Left renal cortex interstitium (tissue), 4 donors: ENCODE data around the gene EXOSC5. TPM values are rescaled to one million over a fixed set of nuclear protein-coding genes. Genes with fewer than 3 reads are reported as not detected.
"Not testable (repeated sequence)": the region's sequence is repeated elsewhere in the genome, so short reads cannot be mapped to it uniquely, and the experiment has no call there.

Experiments
- DNase-seq, 4 donors: peaks; one replicate each; pipeline ENCODE4 v3.0.0-alpha.2; 2013; ENCODE audit warnings: low read depth in 4 of 4, low spot score in 2 of 4, missing footprints in 1 of 4
- polyA plus RNA-seq, 4 donors: library from polyadenylated mRNA; unstranded; fragments of 120-200 nt; gene quantifications; one replicate each; pipeline ENCODE4 v1.2.1, GENCODE V29; 2013; ENCODE audit not compliant: insufficient read length in 4 of 4

EXOSC5 gene
- polyA plus RNA-seq, 4 donors = 16.1 to 23.4 (median 19.3) TPM

- no peak for DNase-seq
Observed at GRCh38 chr19:41351339-41352245, 45.6 kb downstream of the EXOSC5 start.

- no peak for DNase-seq
Observed at GRCh38 chr19:41350735-41351338, 46.3 kb downstream of the EXOSC5 start.

DNA sequence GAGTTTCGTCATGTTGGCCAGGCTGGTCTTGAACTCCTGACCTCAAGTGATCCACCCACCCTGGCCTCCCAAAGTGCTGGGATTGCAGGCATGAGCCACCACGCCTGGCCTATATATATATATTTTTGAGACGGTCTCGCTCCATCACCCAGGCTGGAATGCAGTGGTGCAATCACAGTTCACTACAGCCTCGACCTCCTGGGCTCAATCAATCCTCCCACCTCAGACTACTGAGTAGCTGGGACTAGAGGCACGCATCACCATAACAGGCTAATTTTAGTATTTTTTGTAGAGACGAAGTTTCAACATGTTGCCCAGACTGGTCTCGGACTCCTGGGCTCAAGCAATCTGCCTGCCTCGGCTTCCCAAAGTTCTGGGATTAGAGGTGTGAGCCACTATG, 50.2 kb downstream of the EXOSC5 start:
- DNase-seq = not testable (repeated sequence)

GRCh38 chr19:41344162-41344561, 53.0 kb downstream of the EXOSC5 start:
- DNase-seq = no peak

DNA sequence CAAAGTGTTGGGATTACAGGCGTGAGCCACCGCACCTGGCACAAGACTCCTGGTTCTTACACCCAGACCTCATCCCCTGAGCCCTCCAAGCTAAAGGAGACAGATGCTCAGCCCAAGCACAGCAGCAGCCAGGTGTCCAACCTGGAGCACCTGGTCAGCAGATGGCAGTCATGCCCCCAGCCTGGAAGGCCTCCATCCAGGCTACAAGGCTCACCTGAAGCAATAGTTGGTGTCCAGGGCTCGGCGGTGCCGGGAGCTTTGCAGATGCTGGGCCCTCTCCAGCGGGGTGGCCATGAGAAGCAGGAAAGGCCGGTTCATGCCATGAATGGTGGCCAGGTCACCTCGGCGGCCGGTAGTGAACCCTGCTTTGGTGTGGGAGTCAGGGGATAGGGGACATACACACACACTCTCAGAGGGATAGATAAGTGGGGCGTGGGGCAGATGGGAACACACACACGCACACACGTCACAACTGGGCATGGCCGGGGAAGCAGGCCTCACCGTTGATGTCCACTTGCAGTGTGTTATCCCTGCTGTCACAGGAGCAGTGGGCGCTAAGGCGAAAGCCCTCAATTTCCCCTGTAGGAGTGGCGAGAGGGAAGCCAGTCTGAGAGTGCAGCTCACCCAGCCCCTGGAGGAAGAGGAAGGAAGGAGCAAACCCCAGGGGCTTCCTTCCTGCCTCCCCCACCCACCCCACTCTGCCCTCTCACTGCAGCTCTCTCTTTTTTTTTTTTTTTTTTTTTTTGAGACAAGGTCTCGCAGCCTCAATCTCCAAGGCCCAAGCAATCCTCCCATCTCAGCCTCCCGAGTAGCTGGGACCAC, 55.3 kb downstream of the EXOSC5 start:
- DNase-seq = no peak

GRCh38 chr19:41339936-41340335, 57.2 kb downstream of the EXOSC5 start:
- no peak for DNase-seq

Other genes with a start within 250 kb of the EXOSC5 start
- gene CYP2S1, start 204.1 kb downstream of the EXOSC5 start, polyA plus RNA-seq = under 1 TPM; 0.32 to 0.52 (median 0.41) TPM
- gene AXL, start 178.1 kb downstream of the EXOSC5 start, polyA plus RNA-seq = 10 to 100 TPM; 31.7 to 34.1 (median 32.0) TPM
- gene HNRNPUL1, start 133.0 kb downstream of the EXOSC5 start, polyA plus RNA-seq = 100 to 1,000 TPM; 192 to 227 (median 205) TPM
- gene CCDC97, start 87.2 kb downstream of the EXOSC5 start, polyA plus RNA-seq = 10 to 100 TPM; 30.8 to 40.1 (median 34.1) TPM
- gene TGFB1, start 43.4 kb downstream of the EXOSC5 start, polyA plus RNA-seq = 10 to 100 TPM; 25.6 to 33.4 (median 30.1) TPM
- 10 to 100 TPM in 1 of 4 donors, 1 to 10 TPM in 3; 6.7 to 11.4 (median 9.1) TPM for gene B9D2, start 33.2 kb downstream of the EXOSC5 start, polyA plus RNA-seq
- gene TMEM91, start 20.8 kb downstream of the EXOSC5 start, polyA plus RNA-seq = 10 to 100 TPM in 3 of 4 donors, 1 to 10 TPM in 1; 7.7 to 30.2 (median 18.2) TPM
- 10 to 100 TPM; 32.9 to 60.7 (median 48.0) TPM for gene BCKDHA, start 459 bp upstream of the EXOSC5 start, polyA plus RNA-seq
- gene B3GNT8, start 30.0 kb upstream of the EXOSC5 start, polyA plus RNA-seq = 1 to 10 TPM; 2.9 to 6.7 (median 4.6) TPM
- gene DMAC2, start 42.6 kb upstream of the EXOSC5 start, polyA plus RNA-seq = 10 to 100 TPM; 55.6 to 66.6 (median 62.1) TPM
- gene ERICH4, start 45.8 kb upstream of the EXOSC5 start, polyA plus RNA-seq = 1 to 10 TPM; 1.4 to 6.8 (median 5.6) TPM
- gene CEACAM21, start 178.8 kb upstream of the EXOSC5 start, polyA plus RNA-seq = 1 to 10 TPM; 1.1 to 2.1 (median 1.4) TPM
- gene CEACAM4, start 229.7 kb upstream of the EXOSC5 start, polyA plus RNA-seq = under 1 TPM in 3 of 4 donors, not detected in 1; 0.11 to 0.22 (median 0.14) TPM